Measurements from ENCODE around the gene PHF1.

DNA sequence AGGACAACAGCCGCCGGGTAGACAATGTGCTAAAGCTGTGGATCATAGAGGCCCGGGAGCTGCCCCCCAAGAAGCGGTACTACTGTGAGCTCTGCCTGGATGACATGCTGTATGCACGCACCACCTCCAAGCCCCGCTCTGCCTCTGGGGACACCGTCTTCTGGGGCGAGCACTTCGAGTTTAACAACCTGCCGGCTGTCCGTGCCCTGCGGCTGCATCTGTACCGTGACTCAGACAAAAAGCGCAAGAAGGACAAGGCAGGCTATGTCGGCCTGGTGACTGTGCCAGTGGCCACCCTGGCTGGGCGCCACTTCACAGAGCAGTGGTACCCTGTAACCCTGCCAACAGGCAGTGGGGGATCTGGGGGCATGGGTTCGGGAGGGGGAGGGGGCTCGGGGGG, 26.9 kb downstream of the PHF1 start:
- no peak for TF ChIP-seq SIN3A (IDR thresholded peaks at IDR 0.05; ENCODE audit: borderline replicate concordance, low read depth, low read length)
- TF ChIP-seq, protein P1, sequence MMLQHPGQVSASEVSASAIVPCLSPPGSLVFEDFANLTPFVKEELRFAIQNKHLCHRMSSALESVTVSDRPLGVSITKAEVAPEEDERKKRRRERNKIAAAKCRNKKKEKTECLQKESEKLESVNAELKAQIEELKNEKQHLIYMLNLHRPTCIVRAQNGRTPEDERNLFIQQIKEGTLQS (CRISPR knock-in tag; IDR thresholded peaks at IDR 0.05): no peak
- TF ChIP-seq, protein P2, sequence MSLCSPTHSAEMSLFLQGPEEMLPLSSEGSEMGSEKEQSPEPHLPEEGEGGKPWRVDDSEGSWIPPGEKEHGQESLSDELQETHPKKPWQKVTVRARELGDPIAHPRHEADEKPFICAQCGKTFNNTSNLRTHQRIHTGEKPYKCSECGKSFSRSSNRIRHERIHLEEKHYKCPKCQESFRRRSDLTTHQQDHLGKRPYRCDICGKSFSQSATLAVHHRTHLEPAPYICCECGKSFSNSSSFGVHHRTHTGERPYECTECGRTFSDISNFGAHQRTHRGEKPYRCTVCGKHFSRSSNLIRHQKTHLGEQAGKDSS (CRISPR knock-in tag; IDR thresholded peaks at IDR 0.05; ENCODE audit: borderline replicate concordance, low read depth): no peak
